ENCODE data around the gene TUBB2A.

GRCh38 chr6:3124667-3125066, 32.7 kb downstream of the TUBB2A start:
- no peak for TF ChIP-seq CTCF (IDR thresholded peaks at IDR 0.05; ENCODE audit: insufficient read depth, low read depth, low read length)
- no peak for TF ChIP-seq EZH2 (IDR thresholded peaks at IDR 0.05; ENCODE audit: insufficient read depth, low read length)

All from astrocyte (in vitro differentiated cells and primary cell).